NK-92 treated with Interleukin-12 subunit alpha and Interleukin-12 subunit beta, amount 100 ng/mL, for 24 hours (cell line): ENCODE measurements around the gene FRMPD2.
"Not testable (repeated sequence)": the region's sequence is repeated elsewhere in the genome, so short reads cannot be mapped to it uniquely, and the experiment has no call there.

Experiments
- DNase-seq: peaks from one replicate; lab custom pipeline; 2025; lab: John Stamatoyannopoulos, UW

Gene FRMPD2

GRCh38 chr10:48289501-48290238 lies 15.2 kb upstream of the FRMPD2 start:
- DNase-seq: no peak

DNA sequence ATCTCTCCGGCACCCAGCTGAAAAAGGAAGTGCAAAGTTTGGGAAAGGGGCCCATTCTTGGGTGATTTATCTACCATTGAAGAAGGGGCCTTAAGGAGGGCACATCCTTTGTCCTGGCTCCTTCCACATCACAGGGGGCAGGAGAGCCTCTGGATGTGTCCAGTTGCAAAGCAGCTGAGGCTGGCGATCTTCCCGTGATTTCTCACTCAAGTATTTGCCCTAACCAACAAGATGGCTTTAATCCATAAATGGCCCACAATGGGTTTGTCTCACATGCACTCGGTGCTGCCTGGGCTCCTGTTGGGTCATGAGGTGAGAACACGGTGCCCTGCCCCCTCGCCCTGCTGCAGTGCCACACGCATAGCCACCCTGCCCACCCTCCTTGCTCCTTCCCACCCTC lies 14.2 kb upstream of the FRMPD2 start:
- no peak for DNase-seq

DNA sequence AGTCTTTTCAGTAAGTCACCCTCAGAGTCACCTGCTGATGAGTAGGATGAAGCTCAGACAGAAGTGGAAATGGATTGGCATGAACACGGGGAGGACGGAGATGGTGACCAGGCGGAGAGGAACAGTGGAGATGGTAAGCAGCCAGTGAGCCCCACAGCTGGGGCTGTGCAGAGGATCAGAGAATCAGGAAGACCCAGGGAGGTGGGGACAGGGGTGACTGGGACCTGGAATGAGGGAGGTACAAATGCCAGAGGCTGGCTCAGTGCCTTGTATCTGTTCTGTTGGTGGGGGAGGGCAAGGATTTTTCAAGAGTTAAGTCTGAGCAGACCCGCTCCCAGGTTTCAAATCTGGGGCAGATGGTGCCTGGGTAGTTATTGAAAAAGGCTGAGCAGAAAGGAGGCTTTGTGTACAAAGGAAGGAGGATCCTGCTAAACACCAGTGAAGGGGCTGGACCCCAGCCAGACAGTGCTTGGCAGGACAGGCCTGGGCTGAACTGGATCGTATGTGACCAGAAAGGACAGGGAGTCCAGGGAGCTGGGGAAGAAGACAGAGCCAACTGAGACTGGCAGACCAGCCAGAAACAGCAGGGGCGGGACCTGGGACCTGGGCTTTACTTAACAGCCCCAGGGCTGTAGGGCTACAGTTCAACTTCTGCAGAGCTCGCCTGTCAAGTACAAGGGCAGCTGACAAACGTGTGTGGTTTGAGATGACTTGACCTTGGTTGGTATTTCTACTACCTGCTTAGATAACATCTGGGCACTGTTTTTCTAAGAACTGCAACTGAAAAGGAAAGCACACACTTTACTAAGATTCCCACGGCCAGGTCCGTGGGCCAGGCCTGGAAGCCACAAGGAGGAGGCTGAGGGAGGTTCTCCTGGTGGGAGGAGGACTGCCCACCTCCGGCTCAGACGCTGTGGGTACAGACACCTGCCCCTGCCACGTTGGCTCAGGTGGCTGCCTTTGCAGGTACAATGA lies 13.2 kb upstream of the FRMPD2 start:
- DNase-seq: no peak

DNA sequence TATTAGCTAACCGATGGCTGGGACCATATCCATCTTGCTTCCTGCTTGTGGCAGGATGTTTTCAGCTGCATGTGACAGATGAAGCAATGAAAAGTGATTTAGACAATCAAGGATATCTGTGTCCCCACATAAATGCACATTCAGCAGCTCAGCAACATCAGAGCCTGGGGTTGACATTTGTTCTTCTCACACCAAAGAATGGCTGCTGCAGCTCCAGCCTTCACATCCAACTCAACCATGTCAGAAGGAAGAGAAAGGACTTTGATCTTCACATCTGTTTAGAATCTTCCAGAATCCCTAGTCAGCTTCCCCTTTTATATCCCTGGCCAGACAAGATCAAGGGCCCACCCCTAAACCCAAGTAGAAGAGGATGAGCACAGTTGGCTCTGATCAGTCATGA lies 11.9 kb upstream of the FRMPD2 start:
- DNase-seq: no peak

DNA sequence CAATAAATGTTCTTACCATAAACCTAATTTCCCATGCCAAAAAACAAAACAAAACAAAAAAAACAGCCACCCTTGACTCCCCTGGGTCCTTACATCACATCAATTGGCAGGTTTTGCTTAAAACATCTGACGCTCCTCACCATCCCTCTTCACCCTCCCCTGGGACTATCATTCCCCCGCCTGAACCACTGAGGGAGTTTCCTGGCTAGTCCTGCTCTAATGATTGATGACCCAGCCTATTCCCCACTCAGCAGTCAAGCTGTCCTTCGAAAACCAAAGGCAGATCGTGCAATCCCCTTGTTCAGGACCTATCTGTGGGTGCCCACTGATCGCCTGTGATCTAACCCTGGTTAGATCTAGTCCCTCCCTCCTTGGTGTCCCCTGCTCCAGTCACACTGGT lies 11.2 kb upstream of the FRMPD2 start:
- no peak for DNase-seq

- DNase-seq: no peak
Measured at GRCh38 chr10:48284811-48285210, 10.3 kb upstream of the FRMPD2 start.

- no peak for DNase-seq
Measured at GRCh38 chr10:48284002-48284546, 9.6 kb upstream of the FRMPD2 start.

- no peak for DNase-seq
Measured at GRCh38 chr10:48282829-48283228, 8.3 kb upstream of the FRMPD2 start.

DNA sequence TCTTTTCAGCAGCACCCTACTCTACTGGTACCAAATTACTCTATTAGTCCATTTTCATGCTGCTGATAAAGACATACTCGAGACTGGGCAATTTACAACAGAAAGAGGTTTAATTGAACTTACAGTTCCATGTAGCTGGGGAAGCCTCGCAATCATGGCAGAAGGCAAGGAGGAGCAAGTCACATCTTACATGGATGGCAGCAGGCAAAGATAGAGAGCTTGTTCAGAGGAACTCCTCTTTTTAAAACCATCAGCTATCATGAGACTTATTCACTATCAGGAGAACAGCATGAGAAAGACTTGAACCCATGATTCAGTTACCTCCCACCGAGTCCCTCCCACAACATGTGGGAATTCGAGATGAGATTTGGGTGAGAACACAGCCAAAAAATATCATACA lies 7.2 kb upstream of the FRMPD2 start:
- DNase-seq: not testable (repeated sequence)

- no peak for DNase-seq
Measured at GRCh38 chr10:48279081-48279751, 4.7 kb upstream of the FRMPD2 start.

DNA sequence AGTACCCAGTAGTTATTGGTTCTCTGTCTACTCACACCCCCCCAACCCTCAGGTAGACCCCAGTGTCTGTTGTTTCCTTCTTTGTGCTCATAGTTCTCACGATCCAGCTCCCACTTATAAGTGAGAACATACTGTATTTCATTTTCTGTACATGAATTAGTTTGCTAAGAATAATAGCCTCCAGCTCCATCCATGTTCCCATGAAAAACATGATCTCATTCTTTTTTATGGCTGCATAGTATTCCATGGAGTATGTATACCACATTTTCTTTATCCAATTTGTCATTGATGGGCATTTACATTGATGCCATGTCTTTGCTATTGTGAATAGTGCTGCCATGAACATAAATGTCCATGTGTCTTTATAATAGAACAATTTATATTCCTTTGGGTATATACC lies 2.6 kb upstream of the FRMPD2 start:
- no peak for DNase-seq

DNA sequence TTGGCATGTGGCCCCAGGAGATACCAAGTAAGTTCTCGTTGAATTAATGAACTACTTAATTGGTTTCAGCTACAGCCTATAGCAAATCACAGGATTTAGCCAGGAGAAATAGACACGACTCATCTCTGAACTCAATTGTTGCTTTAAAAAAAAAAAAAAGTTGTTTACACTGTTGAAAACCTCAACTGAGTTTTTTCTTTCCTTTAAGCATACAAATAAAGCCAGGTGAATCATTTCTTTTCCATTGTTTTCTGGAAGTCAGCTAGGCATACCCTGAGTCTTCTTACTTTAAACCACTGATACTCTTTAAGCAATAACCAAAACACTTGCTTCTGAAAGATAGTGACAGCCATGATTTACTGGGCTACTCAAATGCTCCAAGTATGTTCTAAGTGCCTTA lies 755 bp downstream of the FRMPD2 start:
- DNase-seq: no peak

- DNase-seq: no peak
Measured at GRCh38 chr10:48272682-48273081, 1.8 kb downstream of the FRMPD2 start.

- DNase-seq: no peak
Measured at GRCh38 chr10:48271047-48271730, 3.3 kb downstream of the FRMPD2 start.

- DNase-seq: no peak
Measured at GRCh38 chr10:48266528-48266927, 8.0 kb downstream of the FRMPD2 start.

DNA sequence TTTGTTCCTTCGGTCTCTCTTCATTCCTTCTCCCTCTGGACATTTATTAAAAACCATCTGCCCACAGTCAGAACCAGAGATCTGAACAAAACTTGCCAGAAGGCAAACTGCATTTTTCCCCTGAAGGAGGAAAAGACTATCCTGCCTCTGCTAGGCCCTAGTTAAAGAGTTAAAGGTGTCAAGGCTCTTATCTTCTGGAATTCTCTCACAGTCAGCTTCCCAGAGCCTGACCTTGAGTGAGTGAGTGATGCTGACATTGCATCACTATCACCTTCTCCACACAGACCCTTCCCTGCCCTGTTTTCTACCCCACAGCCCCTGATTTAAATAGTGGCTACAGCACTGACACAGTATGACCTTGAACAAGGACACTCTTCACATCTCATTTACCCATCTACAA lies 16.4 kb downstream of the FRMPD2 start:
- no peak for DNase-seq

- DNase-seq: no peak
Measured at GRCh38 chr10:48257407-48257961, 17.0 kb downstream of the FRMPD2 start.

- no peak for DNase-seq
Measured at GRCh38 chr10:48255722-48256121, 18.8 kb downstream of the FRMPD2 start.

DNA sequence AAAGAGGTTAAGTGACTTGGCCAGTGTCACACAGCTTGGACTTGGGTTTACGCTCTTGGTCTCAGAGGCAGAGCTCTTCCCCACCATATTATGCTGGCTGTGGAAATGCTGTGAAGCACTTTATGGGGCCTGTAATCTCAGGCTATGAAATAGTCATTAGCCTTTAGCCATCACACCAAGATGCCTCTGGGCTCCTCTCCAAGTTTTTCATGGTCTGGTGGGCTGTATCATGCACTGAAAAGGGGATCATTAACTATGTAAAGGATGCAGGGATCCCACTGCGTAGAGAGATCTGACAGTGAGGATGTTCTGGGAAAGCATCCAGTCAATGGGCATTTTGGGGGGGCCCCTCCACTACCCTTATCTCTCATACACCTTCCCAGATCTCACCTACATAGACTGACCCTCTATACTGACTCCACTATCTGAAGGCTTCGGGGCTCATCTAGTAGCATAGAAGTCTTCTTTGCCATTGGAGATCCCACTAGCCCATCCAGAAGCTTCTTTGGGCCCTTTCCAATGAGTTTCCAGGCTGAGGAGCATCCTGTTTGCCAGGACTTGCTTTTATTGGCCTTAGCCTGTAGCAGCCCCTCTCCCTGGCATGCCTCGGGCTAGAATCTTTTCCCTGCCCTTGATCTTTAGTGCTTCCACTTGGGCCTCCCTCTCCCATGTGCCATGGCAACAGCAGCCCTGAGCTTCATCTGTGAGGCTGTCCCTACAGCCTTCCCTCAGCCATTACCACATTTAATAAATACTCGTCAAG lies 19.6 kb downstream of the FRMPD2 start:
- no peak for DNase-seq

- no peak for DNase-seq
Measured at GRCh38 chr10:48253970-48254657, 20.4 kb downstream of the FRMPD2 start.
